ENCODE results near the gene FAM174B. TPM values are rescaled to one million over a fixed set of nuclear protein-coding genes. Genes with fewer than 3 reads are reported as not detected.

Gene FAM174B
- total RNA-seq, 1 experiment from 2014 or later: 90.7 TPM

DNA sequence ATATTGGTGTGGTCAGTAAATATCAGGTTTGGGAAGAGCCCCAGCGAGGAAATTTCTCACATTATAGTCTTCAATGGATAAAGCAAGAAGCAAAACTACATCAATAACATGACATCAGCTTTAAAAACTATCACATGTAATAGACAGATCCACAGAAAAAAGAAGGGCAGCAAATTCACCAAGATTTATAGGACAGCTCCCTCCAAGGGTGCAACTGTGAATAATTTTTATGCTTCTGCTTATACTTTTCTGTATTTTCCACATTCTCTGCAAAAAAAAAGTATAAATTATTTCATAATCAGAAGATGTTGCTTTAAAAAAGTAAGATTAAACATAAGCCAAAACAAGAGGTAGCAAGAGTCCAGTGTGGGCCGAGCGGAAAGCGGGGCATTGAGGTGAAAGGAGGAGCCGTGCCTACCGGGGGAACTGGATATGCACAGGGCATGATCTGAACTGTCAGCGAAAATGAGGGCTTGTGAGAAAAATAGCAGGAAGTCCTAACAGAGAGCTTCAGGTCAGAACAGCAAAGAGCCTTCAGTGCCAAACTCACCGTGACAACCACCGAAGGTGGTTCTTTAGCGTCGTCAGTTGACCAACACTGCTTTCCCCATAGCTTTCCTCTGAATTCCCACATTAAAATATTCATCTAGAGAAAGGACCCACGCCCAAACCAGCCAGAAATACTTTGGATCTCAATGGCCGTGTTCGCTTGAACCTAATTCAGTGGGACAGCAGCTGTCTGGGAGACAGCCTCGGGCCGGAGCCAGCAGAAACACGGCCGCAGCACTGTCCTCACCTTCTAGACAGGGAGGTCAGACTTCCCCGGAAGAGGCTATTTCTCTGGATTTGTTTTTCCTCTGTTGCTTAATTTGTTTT is 59.8 kb downstream of the FAM174B start:
- in situ Hi-C loops (cut with HindIII; ENCODE audit: low pct_unique_long_range_greater_than_20kb, low sequenced_read_pairs): no loop called here
- no peak for DNase-seq (ENCODE audit: low read depth, low spot score)

GRCh38 chr15:92591275-92591674 is 64.3 kb downstream of the FAM174B start:
- no peak for DNase-seq (ENCODE audit: low read depth, low spot score)
- in situ Hi-C loops (cut with HindIII; ENCODE audit: low pct_unique_long_range_greater_than_20kb, low sequenced_read_pairs): no loop called here

DNA sequence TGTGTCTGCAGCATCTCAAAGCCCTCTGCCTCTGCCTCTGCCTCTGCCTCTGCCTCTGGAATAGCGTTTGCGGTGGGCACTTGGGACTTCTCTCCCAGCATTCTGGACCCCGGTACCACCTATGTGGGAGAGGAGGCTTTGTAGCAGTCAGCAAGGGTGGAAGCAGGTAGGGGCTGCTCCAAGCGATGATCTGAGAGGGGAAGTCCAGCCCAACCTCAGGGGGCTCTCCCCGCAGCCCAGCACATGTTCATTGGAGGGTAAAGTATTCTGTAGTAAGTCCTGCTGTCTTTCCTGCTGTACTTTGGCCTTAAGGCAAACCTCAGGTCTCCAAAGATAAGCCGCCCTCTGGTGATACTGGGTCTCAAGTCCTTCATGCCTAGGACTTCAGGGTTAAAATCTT is 68.6 kb downstream of the FAM174B start:
- no peak for DNase-seq (ENCODE audit: low read depth, low spot score)
- in situ Hi-C loops (cut with HindIII; ENCODE audit: low pct_unique_long_range_greater_than_20kb, low sequenced_read_pairs): no loop called here

- DNase-seq (ENCODE audit: low read depth, low spot score): no peak
- in situ Hi-C loops (cut with HindIII; ENCODE audit: low pct_unique_long_range_greater_than_20kb, low sequenced_read_pairs): no loop called here
Measured at GRCh38 chr15:92586383-92586942, 69.1 kb downstream of the FAM174B start.

- in situ Hi-C loops (cut with HindIII; ENCODE audit: low pct_unique_long_range_greater_than_20kb, low sequenced_read_pairs): no loop called here
- no peak for DNase-seq (ENCODE audit: low read depth, low spot score)
Measured at GRCh38 chr15:92584105-92584504, 71.5 kb downstream of the FAM174B start.

- DNase-seq (ENCODE audit: low read depth, low spot score): no peak
- in situ Hi-C loops (cut with HindIII; ENCODE audit: low pct_unique_long_range_greater_than_20kb, low sequenced_read_pairs): no loop called here
Measured at GRCh38 chr15:92583096-92584034, 72.2 kb downstream of the FAM174B start.

DNA sequence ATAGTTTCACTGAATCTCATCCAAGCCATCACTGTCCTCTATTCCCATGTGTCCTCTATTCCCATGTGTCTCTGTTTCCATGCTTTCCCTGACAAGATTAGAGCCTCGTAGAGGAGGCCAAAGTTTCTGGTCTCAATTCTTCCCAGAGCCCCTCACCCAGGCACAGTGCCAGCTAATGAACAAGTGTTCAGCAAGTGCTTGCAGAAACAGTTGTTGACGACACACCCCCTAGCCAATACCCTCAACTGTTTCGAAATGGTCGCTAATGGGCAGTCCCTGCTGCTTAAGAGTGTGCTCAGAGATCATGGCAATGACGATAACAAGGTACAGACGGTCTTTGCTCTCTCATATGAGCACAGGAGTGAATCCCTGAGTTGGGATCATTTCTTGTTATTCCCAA is 73.4 kb downstream of the FAM174B start:
- in situ Hi-C loops (cut with HindIII; ENCODE audit: low pct_unique_long_range_greater_than_20kb, low sequenced_read_pairs): no loop called here
- no peak for DNase-seq (ENCODE audit: low read depth, low spot score)

DNA sequence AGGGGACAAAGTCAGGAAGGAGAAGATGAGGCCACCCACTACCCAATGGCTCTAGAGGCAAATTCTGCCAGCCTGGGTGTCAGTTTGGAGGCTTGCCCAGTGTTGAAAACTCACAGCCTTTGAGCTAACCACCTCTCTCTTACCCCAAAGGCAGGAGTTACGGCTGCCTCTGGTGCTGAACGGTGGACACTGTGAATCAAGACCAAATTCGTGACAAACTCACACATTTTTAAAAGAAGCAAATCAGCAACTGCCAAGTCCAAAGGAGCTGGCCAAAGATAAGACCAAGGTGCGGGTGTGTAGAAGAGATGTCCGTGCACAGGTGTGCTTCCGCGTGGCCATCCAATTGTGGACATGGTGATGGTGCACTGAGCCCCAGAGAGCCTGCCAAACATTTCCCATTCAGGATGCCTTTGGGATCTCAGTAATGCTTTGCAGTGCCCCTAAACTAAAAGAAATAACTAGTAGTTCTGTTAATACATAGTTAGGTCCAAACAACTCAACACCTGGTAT is 74.6 kb downstream of the FAM174B start:
- no peak for DNase-seq (ENCODE audit: low read depth, low spot score)
- in situ Hi-C loops (cut with HindIII; ENCODE audit: low pct_unique_long_range_greater_than_20kb, low sequenced_read_pairs): no loop called here

GRCh38 chr15:92580521-92580920 is 75.1 kb downstream of the FAM174B start:
- in situ Hi-C loops (cut with HindIII; ENCODE audit: low pct_unique_long_range_greater_than_20kb, low sequenced_read_pairs): no loop called here
- DNase-seq (ENCODE audit: low read depth, low spot score): no peak

- DNase-seq (ENCODE audit: low read depth, low spot score): no peak
- in situ Hi-C loops (cut with HindIII; ENCODE audit: low pct_unique_long_range_greater_than_20kb, low sequenced_read_pairs): no loop called here
Measured at GRCh38 chr15:92579931-92580470, 75.6 kb downstream of the FAM174B start.

- no peak for DNase-seq (ENCODE audit: low read depth, low spot score)
- in situ Hi-C loops (cut with HindIII; ENCODE audit: low pct_unique_long_range_greater_than_20kb, low sequenced_read_pairs): no loop called here
Measured at GRCh38 chr15:92579486-92579885, 76.1 kb downstream of the FAM174B start.

DNA sequence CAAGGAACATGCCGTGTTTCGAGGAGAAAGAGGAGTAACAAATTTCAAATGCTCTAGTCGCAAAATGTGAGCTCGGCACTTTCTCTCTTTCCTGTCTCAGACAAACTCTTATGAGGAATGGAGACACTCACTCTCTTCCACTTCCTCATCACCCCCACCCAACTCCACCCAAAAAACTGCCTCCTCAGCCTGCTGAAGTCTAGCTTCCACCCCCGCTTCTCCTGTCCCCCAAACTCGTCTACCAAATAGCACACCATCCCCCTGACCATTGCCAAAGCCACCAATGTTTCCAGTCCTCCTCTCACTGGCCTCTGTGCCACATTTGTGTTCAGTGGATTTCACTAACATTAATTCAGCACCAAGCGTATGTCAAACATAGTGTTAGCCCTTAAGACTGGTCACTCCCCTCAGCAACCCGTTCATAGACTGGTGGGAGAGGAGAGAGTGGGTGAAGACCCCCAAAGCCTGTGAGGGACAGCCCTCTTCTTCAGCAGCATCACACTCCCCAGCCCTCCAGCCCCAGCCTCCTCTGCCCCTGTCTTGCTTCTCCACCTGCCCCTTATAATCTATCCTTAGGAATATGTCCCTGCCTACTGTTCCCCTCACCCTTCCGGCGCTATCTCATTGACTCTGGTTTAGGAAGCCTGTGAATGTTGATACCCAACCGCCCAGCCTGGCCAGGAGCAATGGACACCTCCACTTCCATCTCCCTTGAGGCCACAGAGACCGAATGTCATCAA is 77.3 kb downstream of the FAM174B start:
- in situ Hi-C loops (cut with HindIII; ENCODE audit: low pct_unique_long_range_greater_than_20kb, low sequenced_read_pairs): no loop called here

GRCh38 chr15:92576597-92577200 is 78.9 kb downstream of the FAM174B start:
- in situ Hi-C loops (cut with HindIII; ENCODE audit: low pct_unique_long_range_greater_than_20kb, low sequenced_read_pairs): no loop called here
- no peak for DNase-seq (ENCODE audit: low read depth, low spot score)

More for the DNA sequence above, 77.3 kb downstream of the FAM174B start:
- DNase-seq (ENCODE audit: low read depth, low spot score): no peak

DNA sequence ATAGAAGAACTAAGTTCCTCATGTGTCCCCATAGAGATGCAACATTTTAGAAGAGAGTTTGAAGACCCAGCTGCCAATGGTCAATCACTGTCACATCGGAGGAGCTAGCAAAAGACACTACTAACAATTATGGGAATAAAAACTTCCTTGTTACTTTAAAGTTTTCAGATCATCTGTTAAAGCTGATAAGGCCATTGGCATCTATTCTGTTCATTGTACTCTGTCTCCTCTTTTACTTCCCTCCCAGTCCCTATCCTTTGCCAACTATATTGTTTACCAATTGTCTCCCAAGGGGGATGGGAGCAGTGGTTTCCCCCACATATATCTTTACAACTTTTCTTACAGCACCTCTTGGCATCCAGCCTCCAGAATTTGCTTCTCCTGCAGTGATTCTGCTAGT is 81.0 kb downstream of the FAM174B start:
- no peak for DNase-seq (ENCODE audit: low read depth, low spot score)
- in situ Hi-C loops (cut with HindIII; ENCODE audit: low pct_unique_long_range_greater_than_20kb, low sequenced_read_pairs): no loop called here

DNA sequence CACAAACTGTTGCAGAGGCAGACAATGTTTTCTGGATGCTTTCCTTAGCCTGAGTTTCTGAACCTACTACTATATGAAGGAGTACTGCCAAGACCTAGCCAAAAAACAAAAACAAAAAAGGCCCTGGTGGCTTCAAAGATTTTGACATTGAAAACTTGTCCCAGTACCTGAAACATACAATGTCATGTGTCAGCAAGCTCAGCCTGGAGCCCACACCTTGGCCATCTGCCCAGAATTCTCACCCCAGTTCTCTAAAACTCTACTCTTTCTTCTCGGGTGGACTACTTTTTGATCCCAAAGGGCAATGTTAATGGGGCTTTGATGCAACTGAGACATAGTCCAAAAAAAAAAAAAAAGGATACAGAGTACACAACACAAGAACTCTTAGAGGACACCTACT is 81.4 kb downstream of the FAM174B start:
- no peak for DNase-seq (ENCODE audit: low read depth, low spot score)
- in situ Hi-C loops (cut with HindIII; ENCODE audit: low pct_unique_long_range_greater_than_20kb, low sequenced_read_pairs): no loop called here

- in situ Hi-C loops (cut with HindIII; ENCODE audit: low pct_unique_long_range_greater_than_20kb, low sequenced_read_pairs): no loop called here
- DNase-seq (ENCODE audit: low read depth, low spot score): no peak
Measured at GRCh38 chr15:92571824-92572223, 83.8 kb downstream of the FAM174B start.

DNA sequence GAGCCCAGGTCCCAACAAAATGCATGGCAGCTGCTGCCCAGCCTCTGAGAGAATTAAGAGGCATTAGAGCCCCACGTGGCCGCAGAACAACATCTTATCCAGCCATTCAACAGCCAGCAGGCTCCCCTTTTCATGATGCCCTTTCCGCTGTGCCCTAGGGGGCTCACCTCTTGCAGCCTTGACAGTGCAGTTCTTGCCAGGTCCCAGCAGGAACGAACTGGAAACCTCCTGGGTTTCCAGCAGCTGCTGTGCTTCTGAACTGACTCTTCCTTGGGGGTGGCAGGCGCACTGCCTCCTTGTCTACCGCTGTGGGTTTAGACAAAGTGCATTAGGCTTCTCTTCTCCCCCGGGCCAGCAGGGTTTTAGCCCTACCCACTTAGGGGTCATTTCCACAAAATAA is 85.2 kb downstream of the FAM174B start:
- no peak for DNase-seq (ENCODE audit: low read depth, low spot score)
- in situ Hi-C loops (cut with HindIII; ENCODE audit: low pct_unique_long_range_greater_than_20kb, low sequenced_read_pairs): no loop called here
